ENCODE data around the gene PGM2L1. TPM values are rescaled to one million over a fixed set of nuclear protein-coding genes. Genes with fewer than 3 reads are reported as not detected.
"Not testable (repeated sequence)": the region's sequence is repeated elsewhere in the genome, so short reads cannot be mapped to it uniquely, and the experiment has no call there.

The PGM2L1 gene
- total RNA-seq, 2 donors from 2014 or later: 7.8 to 11.1 TPM

GRCh38 chr11:74427384-74427886 is 29.2 kb upstream of the PGM2L1 start:
- intact Hi-C loops (cut with DNase I): no loop called here
- no peaks in the 10 kb centered on the region for H3K27me3 ChIP-seq
- no peak overlapping the region for H3K4me3 ChIP-seq
- TF ChIP-seq CTCF (IDR thresholded peaks at IDR 0.05): no peak
- H3K9ac ChIP-seq (ENCODE audit: low read depth in 2 of 2, low read length in 2 of 2): no peak overlapping the region
- no peaks in the 10 kb centered on the region for H3K9me3 ChIP-seq
- H3K36me3 ChIP-seq: no peaks in the 10 kb centered on the region
- no peak for DNase-seq
- H3K27ac ChIP-seq: no peak overlapping the region
- no peaks in the 10 kb centered on the region for H3K4me1 ChIP-seq

- Histone ChIP-seq H3K27ac (no peak overlapping the region), H3K27me3 (no peaks in the 10 kb centered on the region), H3K4me3 (no peak overlapping the region), H3K4me1 (no peaks in the 10 kb centered on the region), H3K9ac (ENCODE audit: low read depth in 2 of 2, low read length in 2 of 2) (no peak overlapping the region), H3K9me3 (no peaks in the 10 kb centered on the region), H3K36me3 (no peaks in the 10 kb centered on the region)
- intact Hi-C loops (cut with DNase I): no loop called here
- DNase-seq: no peak
- TF ChIP-seq CTCF (IDR thresholded peaks at IDR 0.05): no peak
These were observed 26.9 kb upstream of the PGM2L1 start for GRCh38 chr11:74425100-74425499.

- H3K27ac ChIP-seq: no peak overlapping the region
- H3K4me3 ChIP-seq: no peak overlapping the region
- no peaks in the 10 kb centered on the region for H3K27me3 ChIP-seq
- H3K9ac ChIP-seq (ENCODE audit: low read depth in 2 of 2, low read length in 2 of 2): no peak overlapping the region
- intact Hi-C loops (cut with DNase I): no loop called here
- H3K36me3 ChIP-seq: no peaks in the 10 kb centered on the region
- no peak for DNase-seq
- H3K4me1 ChIP-seq: no peaks in the 10 kb centered on the region
- no peak for TF ChIP-seq CTCF (IDR thresholded peaks at IDR 0.05)
- no peaks in the 10 kb centered on the region for H3K9me3 ChIP-seq
These were observed 20.3 kb upstream of the PGM2L1 start for GRCh38 chr11:74418509-74418895.

- TF ChIP-seq CTCF (IDR thresholded peaks at IDR 0.05): no peak
- Histone ChIP-seq H3K4me1 (no peaks in the 10 kb centered on the region), H3K27me3 (no peaks in the 10 kb centered on the region), H3K4me3 (no peak overlapping the region), H3K9ac (ENCODE audit: low read depth in 2 of 2, low read length in 2 of 2) (no peak overlapping the region), H3K9me3 (no peaks in the 10 kb centered on the region), H3K36me3 (no peaks in the 10 kb centered on the region), H3K27ac (no peak overlapping the region)
- intact Hi-C loops (cut with DNase I): no loop called here
- DNase-seq: no peak
These were observed 19.8 kb upstream of the PGM2L1 start for GRCh38 chr11:74417860-74418508.

- no peak for DNase-seq
- Histone ChIP-seq H3K36me3 (no peaks in the 10 kb centered on the region), H3K9me3 (no peaks in the 10 kb centered on the region), H3K27ac (no peak overlapping the region), H3K27me3 (no peaks in the 10 kb centered on the region), H3K4me1 (no peaks in the 10 kb centered on the region), H3K4me3 (no peak overlapping the region), H3K9ac (ENCODE audit: low read depth in 2 of 2, low read length in 2 of 2) (no peak overlapping the region)
- no peak for TF ChIP-seq CTCF (IDR thresholded peaks at IDR 0.05)
- intact Hi-C loops (cut with DNase I): no loop called here
These were observed 19.2 kb upstream of the PGM2L1 start for GRCh38 chr11:74417379-74417804.

- intact Hi-C loops (cut with DNase I); DNase-seq; H3K27ac ChIP-seq; H3K4me3 ChIP-seq; H3K36me3 ChIP-seq; H3K4me1 ChIP-seq; H3K27me3 ChIP-seq; H3K9ac ChIP-seq (ENCODE audit: low read depth in 2 of 2, low read length in 2 of 2); H3K9me3 ChIP-seq: not testable (repeated sequence)
These were observed 18.7 kb upstream of the PGM2L1 start for GRCh38 chr11:74416974-74417373.
